GM23248 (cell line): ENCODE measurements around the gene NEUROD4. TPM values are rescaled to one million over a fixed set of nuclear protein-coding genes. Genes with fewer than 3 reads are reported as not detected.

Source experiments
- DNase-seq: peaks from one replicate; pipeline ENCODE4 v3.0.0-alpha.2; 2015
- H2AFZ ChIP-seq: fragments of 200-600 bp; sonication (generic); 2 replicates; pipeline ENCODE4 v1.6.1; 2016; ENCODE audit warnings: antibody characterized with exemption
- H3F3A ChIP-seq: fragments of 200-600 bp; sonication (generic); 2 replicates; pipeline ENCODE4 v1.6.1; 2016; ENCODE audit warnings: mild to moderate bottlenecking, antibody characterized with exemption, mixed run types; ENCODE audit not compliant: insufficient read depth
- H3K27ac ChIP-seq: fragments of 200-600 bp; sonication (generic); 2 replicates; pipeline ENCODE4 v1.5.1; 2016; ENCODE audit warnings: mild to moderate bottlenecking
- H3K27me3 ChIP-seq: fragments of 200-600 bp; sonication (generic); replicated peaks from 2 replicates; pipeline ENCODE4 v1.6.1; 2016; ENCODE audit warnings: mild to moderate bottlenecking; ENCODE audit not compliant: insufficient read depth
- H3K36me3 ChIP-seq: fragments of 200-600 bp; sonication (generic); 2 replicates; pipeline ENCODE4 v1.6.1; 2016; ENCODE audit warnings: low read depth, mild to moderate bottlenecking
- H3K4me1 ChIP-seq: fragments of 200-600 bp; sonication (generic); 2 replicates; pipeline ENCODE4 v1.6.1; 2016; ENCODE audit warnings: mild to moderate bottlenecking; ENCODE audit not compliant: insufficient read depth
- H3K4me2 ChIP-seq: fragments of 200-600 bp; sonication (generic); one replicate; pipeline ENCODE4 v1.6.1; 2016; ENCODE audit warnings: mild to moderate bottlenecking; ENCODE audit not compliant: unreplicated experiment
- H3K4me3 ChIP-seq: fragments of 200-600 bp; sonication (generic); 2 replicates; pipeline ENCODE4 v1.5.1; 2016; ENCODE audit warnings: mild to moderate bottlenecking
- H3K79me2 ChIP-seq: fragments of 200-600 bp; sonication (generic); 2 replicates; pipeline ENCODE4 v1.6.1; 2016; ENCODE audit warnings: mild to moderate bottlenecking; ENCODE audit not compliant: insufficient read depth
- H3K9ac ChIP-seq: fragments of 200-600 bp; sonication (generic); 2 replicates; pipeline ENCODE4 v1.6.1; 2016; ENCODE audit warnings: mild to moderate bottlenecking
- H3K9me2 ChIP-seq: fragments of 200-600 bp; sonication (generic); 2 replicates; pipeline ENCODE4 v1.6.1; 2016; ENCODE audit warnings: mixed run types, mild to moderate bottlenecking, moderate library complexity; ENCODE audit not compliant: insufficient read depth
- H3K9me3 ChIP-seq: fragments of 200-600 bp; sonication (generic); one replicate; pipeline ENCODE4 v1.6.1; 2017; ENCODE audit warnings: low read depth
- H4K20me1 ChIP-seq: fragments of 200-600 bp; sonication (generic); 2 replicates; pipeline ENCODE4 v1.6.0; 2016; ENCODE audit not compliant: insufficient read depth
- EZH2 ChIP-seq: fragments of 200-600 bp; sonication (generic); IDR thresholded peaks from 2 replicates; pipeline ENCODE4 v1.6.1; 2018; ENCODE audit warnings: antibody characterized with exemption, mild to moderate bottlenecking; ENCODE audit not compliant: insufficient read depth, poor library complexity, severe bottlenecking
- EZH2phosphoT487 ChIP-seq: fragments of 200-600 bp; sonication (generic); IDR thresholded peaks from 2 replicates; pipeline ENCODE4 v1.6.1; 2018; ENCODE audit warnings: antibody characterized with exemption, moderate library complexity, mild to moderate bottlenecking, low read depth; ENCODE audit not compliant: insufficient read depth
- WGBS, 2 experiments: methylation state at CpG; one replicate each; pipeline ENCODE4 v1.1.6; 2015 to 2017; ENCODE audit warnings: low lambda C conversion rate in 2 of 2, low coverage in 1 of 2; ENCODE audit errors: missing lambda C conversion rate in 2 of 2; 5-methylcytosine and 5-hydroxymethylcytosine counted together
- in situ Hi-C: fragments of 300-500 bp; cut with MboI; formaldehyde crosslinking; loops from 2 replicates; pipeline ENCODE4 v1.15.0; 2020
- polyA plus RNA-seq: library from polyadenylated mRNA; unstranded; fragments of >200 nt; fragmentation: Nextera tagmentation; extraction: Ambion mirVana; gene quantifications from 2 replicates; pipeline ENCODE4 v1.2.1, GENCODE V29; 2016
- total RNA-seq: library from RNA; depleted of rRNA; stranded (reverse); fragments of >200 nt; shearing (Covaris generic); gene quantifications from 2 replicates; pipeline ENCODE4 v1.2.3, GENCODE V29; 2014

NEUROD4 gene
- total and polyA plus RNA-seq, 2 experiments from 2014 or later: 0.04 TPM; not detected in 1

GRCh38 chr12:55043542-55043941, 23.8 kb downstream of the NEUROD4 start:
- no peak for TF ChIP-seq EZH2phosphoT487
- no peak for TF ChIP-seq EZH2
- Histone ChIP-seq H3K36me3 (no peaks in the 10 kb centered on the region), H3K9ac (no peak overlapping the region), H2AFZ (no peak overlapping the region), H4K20me1 (no peaks in the 10 kb centered on the region), H3K4me2 (no peak overlapping the region), H3K27ac (no peak overlapping the region), H3K27me3 (peaks cover 18% of the 10 kb centered on the region), H3K9me2 (no peaks in the 10 kb centered on the region), H3K4me1 (no peaks in the 10 kb centered on the region), H3K79me2 (no peaks in the 10 kb centered on the region), H3K9me3 (no peaks in the 10 kb centered on the region), H3F3A (no peaks in the 10 kb centered on the region), H3K4me3 (no peak overlapping the region)
- WGBS, 2 experiments: 87 to 88% methylated on average over 3 of the region's 3 CpGs
- DNase-seq: no peak
- in situ Hi-C loops: no loop called here

- Histone ChIP-seq H3K27ac (no peak overlapping the region), H3K9ac (no peak overlapping the region), H3K36me3 (no peaks in the 10 kb centered on the region), H2AFZ (no peak overlapping the region), H3K9me2 (no peaks in the 10 kb centered on the region), H3K9me3 (no peaks in the 10 kb centered on the region), H3F3A (no peaks in the 10 kb centered on the region), H3K4me3 (no peak overlapping the region), H3K27me3 (peaks cover 18% of the 10 kb centered on the region), H3K4me1 (no peaks in the 10 kb centered on the region), H3K79me2 (no peaks in the 10 kb centered on the region), H3K4me2 (no peak overlapping the region), H4K20me1 (no peaks in the 10 kb centered on the region)
- TF ChIP-seq EZH2 (no peak), EZH2phosphoT487 (no peak)
- no peak for DNase-seq
- in situ Hi-C loops: no loop called here
- WGBS, 2 experiments: 35 to 51% methylated on average over 6 of the region's 6 CpGs
Observed at GRCh38 chr12:55044135-55044534, 24.4 kb downstream of the NEUROD4 start.

- H2AFZ ChIP-seq: no peak overlapping the region
- no peaks in the 10 kb centered on the region for H3K4me1 ChIP-seq
- no peak overlapping the region for H3K4me2 ChIP-seq
- WGBS, 2 experiments: 62 to 65% methylated on average over 16 of the region's 16 CpGs
- no peak overlapping the region for H3K4me3 ChIP-seq
- no peaks in the 10 kb centered on the region for H3K9me3 ChIP-seq
- no peaks in the 10 kb centered on the region for H4K20me1 ChIP-seq
- H3K9ac ChIP-seq: no peak overlapping the region
- in situ Hi-C loops: no loop called here
- H3F3A ChIP-seq: no peaks in the 10 kb centered on the region
- no peaks in the 10 kb centered on the region for H3K9me2 ChIP-seq
- no peak for DNase-seq
- H3K27ac ChIP-seq: no peak overlapping the region
- no peaks in the 10 kb centered on the region for H3K79me2 ChIP-seq
- TF ChIP-seq EZH2: no peak
- TF ChIP-seq EZH2phosphoT487: no peak
- H3K36me3 ChIP-seq: no peaks in the 10 kb centered on the region
- H3K27me3 ChIP-seq: peaks cover 6% of the 10 kb centered on the region
Observed at GRCh38 chr12:55049676-55050075, 29.9 kb downstream of the NEUROD4 start.

GRCh38 chr12:55051197-55051947, 31.6 kb downstream of the NEUROD4 start:
- Histone ChIP-seq H3K4me1 (no peaks in the 10 kb centered on the region), H3K9me2 (no peaks in the 10 kb centered on the region), H3K4me2 (no peak overlapping the region), H3K9me3 (no peaks in the 10 kb centered on the region), H3F3A (no peaks in the 10 kb centered on the region), H4K20me1 (no peaks in the 10 kb centered on the region), H3K27ac (no peak overlapping the region), H3K36me3 (no peaks in the 10 kb centered on the region), H3K4me3 (no peak overlapping the region), H3K79me2 (no peaks in the 10 kb centered on the region), H3K9ac (no peak overlapping the region), H2AFZ (no peak overlapping the region), H3K27me3 (peaks cover 6% of the 10 kb centered on the region)
- WGBS, 2 experiments: 21 to 25% methylated on average over 7 of the region's 7 CpGs
- TF ChIP-seq EZH2phosphoT487: no peak
- TF ChIP-seq EZH2: no peak
- in situ Hi-C loops: no loop called here
- no peak for DNase-seq
